ENCODE data around the gene SCO2. TPM values are rescaled to one million over a fixed set of nuclear protein-coding genes. Genes with fewer than 3 reads are reported as not detected.

The SCO2 gene
- total and polyA plus RNA-seq, 2 of the 13 experiments (the other 11 are each of a cell fraction or from before 2014, with no cell fraction given), result 0.32 to 3.7 TPM

DNA sequence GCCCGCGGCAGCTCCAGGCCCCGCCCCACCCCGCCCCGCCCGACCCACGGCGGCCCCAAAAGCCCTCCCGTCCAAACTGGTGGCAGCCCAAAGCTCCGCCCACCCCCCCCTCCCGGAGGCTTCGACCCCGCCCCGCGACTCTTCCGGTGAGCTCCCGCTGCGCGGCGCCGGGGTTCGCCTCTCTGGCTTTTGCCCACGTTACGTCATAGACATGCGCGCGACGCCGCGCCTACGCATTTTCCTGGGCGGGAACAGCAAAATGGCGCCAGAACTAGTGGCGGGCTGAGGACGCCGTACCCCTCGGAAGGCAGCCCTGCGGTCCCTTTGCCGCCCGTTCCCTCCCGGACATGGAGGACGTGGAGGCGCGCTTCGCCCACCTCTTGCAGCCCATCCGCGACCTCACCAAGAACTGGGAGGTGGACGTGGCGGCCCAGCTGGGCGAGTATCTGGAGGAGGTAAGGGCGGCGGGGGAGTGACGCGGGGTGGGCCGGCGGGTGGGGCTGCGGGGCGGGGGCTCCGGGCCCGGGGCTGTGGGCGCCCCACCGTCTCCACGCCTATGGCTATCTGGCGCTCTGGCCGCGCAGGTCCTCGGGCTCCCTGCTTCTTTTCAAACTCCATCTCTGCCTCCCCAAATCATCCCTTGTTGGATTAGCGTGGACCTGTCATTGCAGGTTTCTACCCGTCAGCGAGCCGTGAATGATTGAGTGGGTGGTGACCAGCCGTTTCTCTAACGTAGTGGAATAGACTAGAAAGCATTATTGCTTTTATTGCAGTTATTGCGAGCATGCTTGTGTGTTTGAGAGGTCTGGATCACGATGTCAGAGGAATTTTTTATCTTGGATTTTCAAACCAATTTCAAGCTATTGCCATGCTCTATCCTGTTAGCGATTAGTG lies 17.2 kb downstream of the SCO2 start, which contains the start of gene NCAPH2 (continued):
- TF ChIP-seq, protein P1, sequence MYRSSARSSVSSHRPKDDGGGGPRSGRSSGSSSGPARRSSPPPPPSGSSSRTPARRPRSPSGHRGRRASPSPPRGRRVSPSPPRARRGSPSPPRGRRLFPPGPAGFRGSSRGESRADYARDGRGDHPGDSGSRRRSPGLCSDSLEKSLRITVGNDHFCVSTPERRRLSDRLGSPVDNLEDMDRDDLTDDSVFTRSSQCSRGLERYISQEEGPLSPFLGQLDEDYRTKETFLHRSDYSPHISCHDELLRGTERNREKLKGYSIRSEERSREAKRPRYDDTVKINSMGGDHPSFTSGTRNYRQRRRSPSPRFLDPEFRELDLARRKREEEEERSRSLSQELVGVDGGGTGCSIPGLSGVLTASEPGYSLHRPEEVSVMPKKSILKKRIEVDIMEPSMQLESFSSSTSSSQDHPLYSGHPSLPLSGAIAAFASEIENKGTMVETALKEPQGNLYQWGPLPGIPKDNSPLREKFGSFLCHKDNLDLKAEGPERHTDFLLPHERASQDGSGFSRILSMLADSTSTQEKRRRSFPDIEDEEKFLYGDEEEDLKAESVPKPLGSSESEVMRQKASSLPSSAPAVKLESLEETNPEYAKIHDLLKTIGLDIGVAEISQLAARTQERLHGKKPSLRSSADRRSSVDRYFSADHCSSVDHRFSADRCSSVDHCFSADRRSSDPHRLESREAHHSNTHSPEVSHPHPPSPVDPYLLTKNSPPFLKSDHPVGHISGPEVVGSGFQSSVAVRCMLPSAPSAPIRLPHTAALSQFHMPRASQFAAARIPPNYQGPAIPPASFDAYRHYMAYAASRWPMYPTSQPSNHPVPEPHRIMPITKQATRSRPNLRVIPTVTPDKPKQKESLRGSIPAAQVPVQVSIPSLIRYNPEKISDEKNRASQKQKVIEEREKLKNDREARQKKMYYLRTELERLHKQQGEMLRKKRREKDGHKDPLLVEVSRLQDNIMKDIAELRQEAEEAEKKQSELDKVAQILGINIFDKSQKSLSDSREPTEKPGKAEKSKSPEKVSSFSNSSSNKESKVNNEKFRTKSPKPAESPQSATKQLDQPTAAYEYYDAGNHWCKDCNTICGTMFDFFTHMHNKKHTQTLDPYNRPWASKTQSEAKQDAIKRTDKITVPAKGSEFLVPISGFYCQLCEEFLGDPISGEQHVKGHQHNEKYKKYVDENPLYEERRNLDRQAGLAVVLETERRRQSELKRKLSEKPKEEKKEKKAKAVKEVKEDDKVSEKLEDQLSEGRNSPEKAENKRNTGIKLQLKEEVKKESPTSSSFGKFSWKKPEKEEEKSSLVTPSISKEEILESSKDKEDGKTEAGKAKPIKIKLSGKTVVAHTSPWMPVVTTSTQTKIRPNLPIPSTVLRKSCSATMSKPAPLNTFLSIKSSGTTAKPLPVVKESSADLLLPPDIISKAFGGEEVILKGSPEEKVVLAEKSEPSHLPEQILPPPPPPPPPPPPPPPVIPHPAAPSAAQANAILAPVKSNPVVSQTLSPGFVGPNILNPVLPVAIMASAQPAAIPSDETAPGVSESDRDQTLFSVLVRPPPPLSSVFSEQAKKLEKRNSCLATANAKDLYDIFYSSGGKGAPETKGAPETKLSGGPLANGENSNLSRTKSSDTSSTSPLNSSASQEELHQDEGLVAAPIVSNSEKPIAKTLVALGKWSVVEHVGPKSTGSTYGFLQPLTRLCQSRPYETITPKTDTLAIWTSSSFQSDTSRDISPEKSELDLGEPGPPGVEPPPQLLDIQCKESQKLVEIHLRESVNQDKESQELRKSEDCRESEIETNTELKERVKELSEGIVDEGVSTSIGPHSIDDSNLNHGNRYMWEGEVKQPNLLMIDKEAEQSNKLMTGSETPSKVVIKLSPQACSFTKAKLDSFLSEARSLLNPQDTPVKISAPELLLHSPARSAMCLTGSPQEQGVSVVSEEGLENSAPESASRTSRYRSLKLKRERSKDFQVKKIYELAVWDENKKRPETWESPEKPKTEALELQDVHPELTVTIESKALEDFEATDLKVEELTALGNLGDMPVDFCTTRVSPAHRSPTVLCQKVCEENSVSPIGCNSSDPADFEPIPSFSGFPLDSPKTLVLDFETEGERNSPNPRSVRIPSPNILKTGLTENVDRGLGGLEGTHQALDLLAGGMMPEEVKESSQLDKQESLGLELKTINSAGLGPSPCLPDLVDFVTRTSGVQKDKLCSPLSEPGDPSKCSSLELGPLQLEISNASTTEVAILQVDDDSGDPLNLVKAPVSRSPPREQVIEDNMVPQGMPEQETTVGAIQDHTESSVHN (CRISPR knock-in tag; IDR thresholded peaks at IDR 0.05), result no peak
- peak; percentile 94 for TF ChIP-seq GABPB1 (CRISPR knock-in tag; IDR thresholded peaks at IDR 0.05)
- peak; percentile 96 for TF ChIP-seq KDM5A (IDR thresholded peaks at IDR 0.05; ENCODE audit: borderline replicate concordance, low read length)
- TF ChIP-seq, protein P2, sequence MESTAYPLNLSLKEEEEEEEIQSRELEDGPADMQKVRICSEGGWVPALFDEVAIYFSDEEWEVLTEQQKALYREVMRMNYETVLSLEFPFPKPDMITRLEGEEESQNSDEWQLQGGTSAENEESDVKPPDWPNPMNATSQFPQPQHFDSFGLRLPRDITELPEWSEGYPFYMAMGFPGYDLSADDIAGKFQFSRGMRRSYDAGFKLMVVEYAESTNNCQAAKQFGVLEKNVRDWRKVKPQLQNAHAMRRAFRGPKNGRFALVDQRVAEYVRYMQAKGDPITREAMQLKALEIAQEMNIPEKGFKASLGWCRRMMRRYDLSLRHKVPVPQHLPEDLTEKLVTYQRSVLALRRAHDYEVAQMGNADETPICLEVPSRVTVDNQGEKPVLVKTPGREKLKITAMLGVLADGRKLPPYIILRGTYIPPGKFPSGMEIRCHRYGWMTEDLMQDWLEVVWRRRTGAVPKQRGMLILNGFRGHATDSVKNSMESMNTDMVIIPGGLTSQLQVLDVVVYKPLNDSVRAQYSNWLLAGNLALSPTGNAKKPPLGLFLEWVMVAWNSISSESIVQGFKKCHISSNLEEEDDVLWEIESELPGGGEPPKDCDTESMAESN (CRISPR knock-in tag; conservative IDR thresholded peaks at IDR 0.05), result no peak
- peak; percentile 83 for TF ChIP-seq ATF7 (IDR thresholded peaks at IDR 0.05)
- TF ChIP-seq ATF7 (CRISPR knock-in tag; IDR thresholded peaks at IDR 0.05), result no peak; the same call in 1 of the 2 replicates
- TF ChIP-seq BORCS8-MEF2B (CRISPR knock-in tag; IDR thresholded peaks at IDR 0.05), result peak; percentile 77; the same call in 1 of the 2 replicates
- no peak for TF ChIP-seq TAF15 (IDR thresholded peaks at IDR 0.05; ENCODE audit: low read depth, low read length, poor library complexity, severe bottlenecking)
- no peak for TF ChIP-seq PLSCR1 (CRISPR knock-in tag; IDR thresholded peaks at IDR 0.05; ENCODE audit: borderline replicate concordance)
- TF ChIP-seq HOXA3 (CRISPR knock-in tag; IDR thresholded peaks at IDR 0.05), result peak; percentile 97
- TF ChIP-seq, protein P3, sequence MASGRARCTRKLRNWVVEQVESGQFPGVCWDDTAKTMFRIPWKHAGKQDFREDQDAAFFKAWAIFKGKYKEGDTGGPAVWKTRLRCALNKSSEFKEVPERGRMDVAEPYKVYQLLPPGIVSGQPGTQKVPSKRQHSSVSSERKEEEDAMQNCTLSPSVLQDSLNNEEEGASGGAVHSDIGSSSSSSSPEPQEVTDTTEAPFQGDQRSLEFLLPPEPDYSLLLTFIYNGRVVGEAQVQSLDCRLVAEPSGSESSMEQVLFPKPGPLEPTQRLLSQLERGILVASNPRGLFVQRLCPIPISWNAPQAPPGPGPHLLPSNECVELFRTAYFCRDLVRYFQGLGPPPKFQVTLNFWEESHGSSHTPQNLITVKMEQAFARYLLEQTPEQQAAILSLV (CRISPR knock-in tag; IDR thresholded peaks at IDR 0.05; ENCODE audit: borderline replicate concordance), result 0 out of 2 replicates have a peak, but pooled peaks have one; percentile 39
- 0 out of 2 replicates have a peak, but pooled peaks have one; percentile 39 for TF ChIP-seq KLF15 (CRISPR knock-in tag; IDR thresholded peaks at IDR 0.05; ENCODE audit: borderline replicate concordance)
- TF ChIP-seq PHF8 (CRISPR knock-in tag; IDR thresholded peaks at IDR 0.05), result peak; percentile 83
- TF ChIP-seq ZNF660 (CRISPR knock-in tag; IDR thresholded peaks at IDR 0.05; ENCODE audit: borderline replicate concordance, low read depth), result no peak

All from HepG2 (cell line).